ENCODE measurements around the gene KRTCAP3.

Gene KRTCAP3

DNA sequence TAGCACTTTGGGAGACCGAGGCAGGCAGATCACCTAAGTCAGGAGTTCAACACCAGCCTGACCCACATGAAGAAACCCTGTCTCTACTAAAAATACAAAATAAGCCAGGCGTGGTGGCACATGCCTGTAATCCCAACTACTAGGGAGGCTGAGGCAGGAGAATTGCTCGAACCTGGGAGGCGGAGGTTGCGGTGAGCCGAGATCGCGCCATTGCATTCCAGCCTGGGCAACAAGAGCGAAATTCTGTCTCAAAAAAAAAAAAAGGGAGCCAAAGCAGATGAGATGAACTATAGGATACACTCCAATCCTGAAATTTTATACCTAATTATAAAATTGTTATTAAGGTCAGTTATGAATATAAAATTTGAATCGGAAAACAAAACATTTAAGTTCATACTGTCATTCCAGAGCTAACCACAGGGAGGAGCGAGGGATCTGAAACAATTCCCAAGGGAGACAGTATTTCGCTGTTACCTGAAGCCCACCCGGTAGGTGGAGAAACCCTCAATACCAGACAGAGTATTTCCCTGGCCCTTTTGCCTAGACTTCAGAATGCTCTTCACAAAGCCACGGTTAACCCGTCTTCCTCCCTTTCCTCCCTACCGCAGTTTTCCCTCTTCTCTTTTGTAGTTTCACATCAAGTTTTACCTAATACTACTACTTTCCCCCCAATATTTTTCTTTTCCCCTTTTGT lies 34.2 kb upstream of the KRTCAP3 start:
- Histone ChIP-seq H4K20me1 (ENCODE audit: insufficient read depth) (peaks cover 16% of the 10 kb centered on the region; the same call in 1 of the 2 replicates), H3K4me2 (peak overlapping the region; percentile 77), H2AFZ (ENCODE audit: low read depth) (no peak overlapping the region), H3K36me3 (ENCODE audit: insufficient read depth) (no peaks in the 10 kb centered on the region), H3K4me1 (ENCODE audit: low read depth, poor library complexity, severe bottlenecking) (peaks cover 36% of the 10 kb centered on the region), H3K4me3 (IDR thresholded peaks at IDR 0.05; ENCODE audit: insufficient read depth, low read depth, low read length) (no peak overlapping the region), H3K27ac (peak overlapping the region; percentile 73; the same call in 1 of the 2 replicates), H3K27me3 (ENCODE audit: insufficient read depth, low read depth) (no peaks in the 10 kb centered on the region), H3K79me2 (ENCODE audit: insufficient read depth, low read depth) (peaks cover 64% of the 10 kb centered on the region), H3K9ac (peak overlapping the region; percentile 85; the same call in 1 of the 2 replicates)
- TF ChIP-seq, protein P1, sequence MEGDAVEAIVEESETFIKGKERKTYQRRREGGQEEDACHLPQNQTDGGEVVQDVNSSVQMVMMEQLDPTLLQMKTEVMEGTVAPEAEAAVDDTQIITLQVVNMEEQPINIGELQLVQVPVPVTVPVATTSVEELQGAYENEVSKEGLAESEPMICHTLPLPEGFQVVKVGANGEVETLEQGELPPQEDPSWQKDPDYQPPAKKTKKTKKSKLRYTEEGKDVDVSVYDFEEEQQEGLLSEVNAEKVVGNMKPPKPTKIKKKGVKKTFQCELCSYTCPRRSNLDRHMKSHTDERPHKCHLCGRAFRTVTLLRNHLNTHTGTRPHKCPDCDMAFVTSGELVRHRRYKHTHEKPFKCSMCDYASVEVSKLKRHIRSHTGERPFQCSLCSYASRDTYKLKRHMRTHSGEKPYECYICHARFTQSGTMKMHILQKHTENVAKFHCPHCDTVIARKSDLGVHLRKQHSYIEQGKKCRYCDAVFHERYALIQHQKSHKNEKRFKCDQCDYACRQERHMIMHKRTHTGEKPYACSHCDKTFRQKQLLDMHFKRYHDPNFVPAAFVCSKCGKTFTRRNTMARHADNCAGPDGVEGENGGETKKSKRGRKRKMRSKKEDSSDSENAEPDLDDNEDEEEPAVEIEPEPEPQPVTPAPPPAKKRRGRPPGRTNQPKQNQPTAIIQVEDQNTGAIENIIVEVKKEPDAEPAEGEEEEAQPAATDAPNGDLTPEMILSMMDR (conservative IDR thresholded peaks at IDR 0.05; ENCODE audit: low read depth, low read length) = peak; percentile 36; the same call in 1 of the 2 replicates

DNA sequence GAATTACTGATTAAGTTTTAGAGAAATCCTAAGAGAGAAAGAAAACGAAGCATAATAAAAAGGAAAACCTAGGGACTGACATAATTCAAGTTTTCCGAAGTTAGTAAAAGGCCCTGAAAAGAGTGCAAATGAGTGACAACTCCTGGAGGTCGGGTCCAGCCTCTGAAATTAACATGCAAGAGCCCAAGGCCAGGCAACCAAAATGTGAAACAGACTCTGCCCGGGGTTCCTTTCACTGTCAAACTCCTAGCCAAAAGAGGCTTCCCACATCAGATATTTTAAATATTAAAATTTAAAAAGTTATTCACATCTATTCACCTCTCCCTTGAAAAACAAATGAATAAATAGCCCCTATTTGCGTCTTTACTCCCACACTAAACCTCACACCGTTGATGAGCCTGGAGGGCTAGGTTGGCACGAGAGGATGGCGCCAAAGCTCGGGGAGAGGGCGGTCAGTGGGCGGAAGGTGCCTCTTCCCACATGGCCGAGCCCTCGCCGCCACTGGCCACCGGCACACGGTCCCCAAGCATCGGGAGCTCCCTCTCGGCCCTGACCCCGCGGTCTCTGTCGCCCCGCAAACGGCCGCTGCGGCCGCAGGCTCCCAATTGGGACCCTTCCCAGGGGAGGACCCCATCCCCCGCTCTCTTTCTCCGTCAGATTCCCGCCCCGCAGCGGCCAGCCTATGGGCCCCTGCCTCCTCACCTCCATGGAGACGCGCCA lies 33.4 kb upstream of the KRTCAP3 start:
- Histone ChIP-seq H4K20me1 (ENCODE audit: insufficient read depth) (peaks cover 16% of the 10 kb centered on the region; the same call in 1 of the 2 replicates), H3K9ac (peak overlapping the region; percentile 85), H3K79me2 (ENCODE audit: insufficient read depth, low read depth) (peaks cover 55% of the 10 kb centered on the region), H2AFZ (ENCODE audit: low read depth) (peak overlapping the region; percentile 89), H3K27me3 (ENCODE audit: insufficient read depth, low read depth) (no peaks in the 10 kb centered on the region), H3K4me2 (peak overlapping the region; percentile 77), H3K4me3 (IDR thresholded peaks at IDR 0.05; ENCODE audit: insufficient read depth, low read depth, low read length) (no peak overlapping the region), H3K36me3 (ENCODE audit: insufficient read depth) (no peaks in the 10 kb centered on the region), H3K4me1 (ENCODE audit: low read depth, poor library complexity, severe bottlenecking) (peaks cover 30% of the 10 kb centered on the region), H3K27ac (peak overlapping the region; percentile 73)
- TF ChIP-seq, protein P1 (conservative IDR thresholded peaks at IDR 0.05; ENCODE audit: low read depth, low read length) = no peak

DNA sequence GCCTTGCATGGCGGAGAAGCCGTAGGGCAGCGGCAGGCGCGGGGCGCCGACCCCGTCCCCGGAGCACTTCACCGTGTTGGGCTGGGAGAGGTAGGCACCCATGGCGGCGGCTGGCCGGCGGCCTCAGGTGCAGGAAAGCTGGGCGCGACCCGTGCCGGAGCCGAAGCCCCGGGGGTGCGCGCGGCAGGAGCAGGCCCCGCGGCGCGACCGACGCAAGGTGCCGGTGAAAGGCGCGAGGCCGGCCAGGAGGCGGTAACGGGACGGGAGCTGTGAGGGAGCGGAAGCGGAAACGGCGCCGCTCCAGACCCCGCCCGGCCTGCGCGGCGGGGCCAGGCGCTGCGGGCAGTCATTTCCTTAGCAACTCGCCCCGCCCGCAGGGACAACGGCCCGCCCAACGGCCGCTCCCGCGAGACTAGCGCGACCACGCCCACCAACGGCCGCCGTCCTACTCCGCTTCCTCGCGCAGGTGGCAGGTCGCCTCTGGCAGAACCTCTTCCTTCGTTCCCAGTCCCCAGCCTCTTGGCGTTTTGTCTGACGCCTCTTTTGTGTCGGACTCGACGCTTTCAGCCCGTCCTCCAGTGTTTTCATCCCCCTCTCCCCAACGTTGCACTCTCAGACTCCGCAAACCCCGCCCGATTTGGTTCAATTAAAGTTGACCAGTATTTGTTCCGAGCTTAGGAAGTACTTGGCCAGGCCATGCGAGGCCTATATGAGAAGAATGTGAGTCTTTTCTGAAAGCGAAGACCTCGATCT lies 32.7 kb upstream of the KRTCAP3 start, which contains the start of gene PPM1G:
Gene PPM1G, minus strand, starts transcription at position 271 of the 753 bp plus-strand sequence. Its CDS starts 169 bp downstream, at position 102.
- H3K79me2 ChIP-seq (ENCODE audit: insufficient read depth, low read depth) = peaks cover 48% of the 10 kb centered on the region
- TF ChIP-seq, protein P1 (conservative IDR thresholded peaks at IDR 0.05; ENCODE audit: low read depth, low read length) = no peak
- peak within 1 kb of the TSS; percentile 100 for H3K4me2 ChIP-seq
- H4K20me1 ChIP-seq (ENCODE audit: insufficient read depth) = peaks cover 16% of the 10 kb centered on the region; the same call in 1 of the 2 replicates
- H3K27ac ChIP-seq = peak within 1 kb of the TSS; percentile 73
- peak within 1 kb of the TSS; percentile 85 for H3K9ac ChIP-seq
- no peaks in the 10 kb centered on the region for H3K27me3 ChIP-seq (ENCODE audit: insufficient read depth, low read depth)
- peak within 1 kb of the TSS; percentile 89 for H2AFZ ChIP-seq (ENCODE audit: low read depth)
- no peaks in the 10 kb centered on the region for H3K36me3 ChIP-seq (ENCODE audit: insufficient read depth)
- H3K4me1 ChIP-seq (ENCODE audit: low read depth, poor library complexity, severe bottlenecking) = peaks cover 23% of the 10 kb centered on the region
- H3K4me3 ChIP-seq (IDR thresholded peaks at IDR 0.05; ENCODE audit: insufficient read depth, low read depth, low read length) = peak within 1 kb of the TSS; percentile 80

DNA sequence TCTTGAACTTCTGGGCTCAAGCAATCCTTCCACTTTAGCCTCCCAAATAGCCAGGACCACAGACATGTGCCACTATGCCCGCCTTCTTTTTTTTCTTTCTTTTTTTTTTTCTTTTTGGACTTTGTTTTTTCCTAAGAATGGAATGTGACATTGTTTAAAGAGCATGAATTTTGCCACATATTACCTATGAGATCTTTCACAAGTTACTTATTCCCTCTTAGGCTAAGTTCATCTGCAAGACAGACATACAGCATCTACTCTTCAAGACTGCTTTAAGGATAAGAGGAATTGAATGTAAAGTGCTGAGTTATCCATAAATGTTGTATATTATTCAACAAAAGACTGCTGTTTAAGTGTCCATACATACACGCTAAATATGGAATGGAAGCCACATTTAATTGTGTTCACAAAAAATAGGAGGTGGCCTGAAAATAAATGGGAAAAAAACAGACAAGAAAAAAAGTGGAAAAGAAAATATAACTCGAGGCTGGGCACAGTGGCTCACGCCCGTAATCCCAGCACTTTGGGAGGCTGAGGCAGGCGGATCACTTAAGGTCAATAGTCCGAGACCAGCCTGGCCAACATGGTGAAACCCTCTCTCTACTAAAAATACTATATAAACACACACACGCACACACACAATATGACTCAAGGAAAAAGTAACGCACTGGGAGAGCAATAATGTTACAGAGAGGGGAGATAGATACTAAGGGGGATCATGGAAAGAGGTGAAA lies 29.6 kb upstream of the KRTCAP3 start:
- H3K27ac ChIP-seq = no peak overlapping the region
- peaks cover 17% of the 10 kb centered on the region for H3K79me2 ChIP-seq (ENCODE audit: insufficient read depth, low read depth)
- no peak overlapping the region for H3K4me2 ChIP-seq
- H3K36me3 ChIP-seq (ENCODE audit: insufficient read depth) = no peaks in the 10 kb centered on the region
- no peak overlapping the region for H3K9ac ChIP-seq
- peaks cover 3% of the 10 kb centered on the region; the same call in 1 of the 2 replicates for H4K20me1 ChIP-seq (ENCODE audit: insufficient read depth)
- H3K4me3 ChIP-seq (IDR thresholded peaks at IDR 0.05; ENCODE audit: insufficient read depth, low read depth, low read length) = no peak overlapping the region
- TF ChIP-seq, protein P1 (conservative IDR thresholded peaks at IDR 0.05; ENCODE audit: low read depth, low read length) = no peak
- H3K4me1 ChIP-seq (ENCODE audit: low read depth, poor library complexity, severe bottlenecking) = peaks cover 11% of the 10 kb centered on the region
- H2AFZ ChIP-seq (ENCODE audit: low read depth) = no peak overlapping the region
- no peaks in the 10 kb centered on the region for H3K27me3 ChIP-seq (ENCODE audit: insufficient read depth, low read depth)

Measured in KMS-11 (cell line).